ENCODE measurements around the gene HRNR.
"Not testable (repeated sequence)": the region's sequence is repeated elsewhere in the genome, so short reads cannot be mapped to it uniquely, and the experiment has no call there.

Gene HRNR

GRCh38 chr1:152224093-152224492 is at the start of gene HRNR:
TSS of gene HRNR (minus strand) at chr1:152224193. CDS start at chr1:152223253, 940 bp downstream.
- DNase-seq (ENCODE audit: low read depth in 3 of 3), result no peak

- DNase-seq (ENCODE audit: low read depth in 3 of 3), result not testable (repeated sequence)
Measured at GRCh38 chr1:152256394-152256793, 32.4 kb upstream of the HRNR start.

DNA sequence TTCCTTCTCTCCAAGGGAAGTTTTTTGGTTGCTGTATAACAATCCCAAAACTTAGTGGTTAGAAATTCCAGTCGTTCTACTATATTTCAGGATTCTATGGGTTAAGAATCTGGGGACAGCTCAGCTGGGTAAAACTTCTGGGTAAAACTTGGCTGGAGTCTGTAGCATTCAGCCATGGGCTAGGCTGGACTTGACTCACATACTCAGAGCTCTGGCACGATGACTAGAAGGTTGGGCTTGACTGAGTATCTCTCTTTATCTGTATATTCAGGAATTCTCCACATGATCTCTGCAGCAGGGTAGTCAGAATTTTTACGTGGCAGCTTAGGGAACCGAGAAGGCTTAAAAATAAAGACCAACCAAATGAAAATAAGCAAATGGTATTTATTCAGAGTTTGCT is 28.2 kb upstream of the HRNR start:
- DNase-seq (ENCODE audit: low read depth in 3 of 3), result no peak

GRCh38 chr1:152251391-152251790 is 27.4 kb upstream of the HRNR start:
- DNase-seq (ENCODE audit: low read depth in 3 of 3), result no peak

- no peak for DNase-seq (ENCODE audit: low read depth in 3 of 3)
Measured at GRCh38 chr1:152247316-152247715, 23.3 kb upstream of the HRNR start.

DNA sequence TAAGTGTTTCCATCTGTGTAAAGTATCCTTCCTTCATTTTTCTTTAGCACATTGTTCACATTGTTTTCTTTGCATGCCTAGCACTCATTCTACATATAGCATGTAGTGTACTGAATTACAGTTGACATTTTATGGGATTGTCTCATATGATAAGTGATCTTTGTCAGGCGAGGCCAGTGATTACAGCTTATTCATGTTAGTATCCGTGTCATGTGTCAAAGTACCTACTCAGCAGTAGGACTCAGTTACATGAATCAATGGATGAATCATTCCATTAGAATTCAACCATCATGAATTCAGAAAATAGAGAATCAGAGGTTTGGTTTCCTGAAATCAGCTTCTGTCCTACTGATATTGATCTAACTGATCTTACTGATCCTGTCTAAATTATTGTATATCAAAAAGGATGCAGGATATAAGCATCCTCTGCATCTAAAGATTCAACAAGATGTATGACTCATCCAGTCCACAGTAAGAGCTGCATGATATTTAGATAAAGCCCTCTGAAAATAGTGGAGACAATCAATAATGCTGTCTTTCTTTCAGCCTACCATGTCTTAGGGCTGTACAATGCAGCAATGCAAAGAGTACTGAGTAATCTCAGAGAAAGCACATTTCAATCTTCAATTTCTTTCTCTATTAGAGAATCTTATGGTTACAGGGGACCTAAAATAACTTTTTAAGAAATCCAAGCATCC is 20.7 kb upstream of the HRNR start:
- no peak for DNase-seq (ENCODE audit: low read depth in 3 of 3)

DNA sequence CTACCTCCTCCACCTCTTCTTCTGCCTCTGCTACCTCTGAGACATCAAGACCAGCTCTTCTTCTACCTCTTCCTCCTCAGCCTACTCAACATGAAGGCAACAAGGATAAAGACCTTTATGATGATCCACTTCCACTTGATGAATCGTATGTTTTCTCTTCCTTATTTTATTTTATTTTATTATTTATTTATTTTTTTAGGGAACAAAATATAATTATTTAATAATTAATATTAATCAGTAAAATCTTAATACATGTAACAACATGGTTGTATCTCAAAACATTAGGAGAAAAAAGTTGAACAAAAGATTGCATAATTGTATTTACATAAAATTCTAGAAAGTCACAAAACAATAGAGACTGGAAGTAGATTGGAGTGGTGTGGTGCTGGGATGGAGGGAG is 13.1 kb upstream of the HRNR start:
- DNase-seq (ENCODE audit: low read depth in 3 of 3), result no peak

- DNase-seq (ENCODE audit: low read depth in 3 of 3), result no peak
Measured at GRCh38 chr1:152228831-152229230, 4.8 kb upstream of the HRNR start.

DNA sequence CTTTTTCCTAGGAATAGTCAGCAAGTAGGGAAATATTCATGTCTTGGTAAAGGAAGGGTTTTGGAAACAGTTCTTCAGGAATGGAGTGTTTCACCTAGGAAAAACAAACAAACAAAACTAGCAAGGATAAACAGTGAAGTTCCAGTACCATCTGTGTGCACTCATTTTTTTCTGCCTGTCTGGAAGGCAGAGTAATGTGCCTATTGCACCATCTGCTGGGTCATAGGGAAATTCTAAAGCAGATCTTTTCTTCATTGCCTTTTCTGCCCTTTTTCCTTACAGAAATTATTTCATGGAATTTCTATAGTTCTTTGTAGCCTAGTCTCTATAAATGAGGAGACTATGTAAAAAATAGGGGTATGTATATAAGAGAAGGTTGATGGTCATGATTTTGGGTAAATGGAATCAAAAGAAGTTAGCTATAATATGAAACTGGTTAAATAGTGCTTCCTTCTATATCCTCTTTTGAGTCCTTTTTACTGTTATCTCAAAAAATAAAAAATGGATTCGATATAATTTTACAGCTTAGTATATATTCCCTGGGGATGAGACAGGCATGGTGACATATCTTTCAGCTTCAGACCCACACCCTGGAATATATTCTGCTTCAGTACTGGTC is 3.4 kb upstream of the HRNR start:
- DNase-seq (ENCODE audit: low read depth in 3 of 3), result no peak

DNA sequence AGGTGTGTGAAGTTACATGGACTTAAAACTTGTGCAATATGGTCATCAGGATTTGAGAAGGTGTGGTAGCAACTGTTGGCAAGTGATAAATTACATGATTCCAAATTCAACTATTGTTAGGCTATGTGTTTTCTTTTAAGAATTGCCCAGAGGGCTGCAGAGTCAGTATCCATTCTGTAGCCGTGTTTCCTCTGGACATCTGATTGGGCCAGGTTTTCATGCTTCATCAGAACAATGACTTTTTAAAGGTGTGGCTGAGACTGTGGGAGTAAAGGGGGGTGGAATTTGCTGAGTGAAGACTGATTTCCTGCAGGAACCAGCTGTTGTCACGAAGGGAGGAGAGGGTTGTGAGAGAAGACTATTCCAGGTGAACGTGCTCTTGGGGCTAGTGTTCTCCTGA is 1.7 kb upstream of the HRNR start:
- DNase-seq (ENCODE audit: low read depth in 3 of 3), result no peak

- DNase-seq (ENCODE audit: low read depth in 3 of 3), result no peak
Measured at GRCh38 chr1:152220166-152221163, 3.5 kb downstream of the HRNR start.

GRCh38 chr1:152219438-152219837 is 4.6 kb downstream of the HRNR start:
- not testable (repeated sequence) for DNase-seq (ENCODE audit: low read depth in 3 of 3)

DNA sequence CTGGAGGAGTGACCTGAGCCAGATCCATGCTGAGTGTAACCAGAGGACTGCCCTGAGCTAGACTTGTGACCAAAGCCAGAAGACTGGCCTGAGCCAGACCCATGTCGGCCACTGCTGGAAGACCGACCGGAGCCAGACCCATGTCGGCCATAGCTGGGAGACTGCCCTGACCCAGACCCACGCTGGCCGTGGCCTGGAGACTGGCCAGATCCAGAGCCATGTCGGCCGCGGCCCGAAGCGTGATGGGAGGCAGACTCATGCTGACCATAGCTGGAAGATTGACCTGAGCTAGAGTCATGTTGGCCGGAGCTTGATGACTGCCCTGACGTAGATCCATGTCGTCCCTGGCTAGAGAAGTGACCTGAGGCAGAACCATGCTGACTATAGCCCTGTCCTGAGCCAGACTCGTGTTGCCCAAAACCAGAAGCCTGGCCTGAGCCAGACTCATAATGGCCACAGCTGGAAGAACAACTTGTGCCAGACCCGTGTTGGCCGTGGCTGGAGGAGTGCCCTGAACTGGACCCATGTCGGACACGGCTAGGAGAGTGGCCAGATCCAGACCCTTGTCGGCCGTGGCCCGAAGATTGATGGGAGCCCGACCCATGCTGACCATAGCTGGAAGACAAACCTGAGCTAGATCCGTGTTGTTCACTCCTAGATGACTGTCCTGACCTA is 5.1 kb downstream of the HRNR start:
- no peak for DNase-seq (ENCODE audit: low read depth in 3 of 3)

DNA sequence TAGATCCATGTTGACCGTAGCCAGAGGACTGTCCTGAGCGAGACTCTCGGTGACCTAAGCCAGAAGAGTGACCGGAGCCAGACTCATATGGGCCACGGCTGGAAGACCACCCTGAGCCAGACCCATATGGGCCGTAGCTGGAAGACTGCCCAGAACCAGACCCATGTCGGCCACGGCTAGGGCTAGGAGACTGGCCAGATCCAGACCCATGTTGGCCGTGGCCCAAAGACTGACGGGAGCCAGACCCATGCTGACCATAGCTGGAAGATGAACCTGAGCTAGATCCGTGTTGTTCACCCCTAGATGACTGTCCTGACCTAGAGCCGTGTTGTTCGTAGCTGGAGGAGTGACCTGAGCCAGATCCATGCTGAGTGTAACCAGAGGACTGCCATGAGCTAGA is 8.4 kb downstream of the HRNR start:
- DNase-seq (ENCODE audit: low read depth in 3 of 3), result not testable (repeated sequence)

DNA sequence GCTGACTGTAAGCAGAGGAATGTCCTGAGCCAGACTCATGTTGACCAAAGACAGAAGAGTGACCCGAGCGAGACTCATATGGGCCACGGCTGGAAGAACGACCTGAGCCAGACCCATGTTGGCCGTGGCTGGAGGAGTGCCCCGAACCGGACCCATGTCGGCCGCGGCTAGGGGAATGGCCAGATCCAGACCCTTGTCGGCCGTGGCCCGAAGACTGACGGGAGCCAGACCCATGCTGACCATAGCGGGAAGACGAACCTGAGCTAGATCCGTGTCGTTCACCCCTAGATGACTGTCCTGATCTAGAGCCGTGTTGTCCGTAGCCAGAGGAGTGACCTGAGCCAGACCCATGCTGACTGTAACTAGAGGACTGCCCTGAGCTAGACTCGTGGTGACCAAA is 9.1 kb downstream of the HRNR start:
- not testable (repeated sequence) for DNase-seq (ENCODE audit: low read depth in 3 of 3)

DNA sequence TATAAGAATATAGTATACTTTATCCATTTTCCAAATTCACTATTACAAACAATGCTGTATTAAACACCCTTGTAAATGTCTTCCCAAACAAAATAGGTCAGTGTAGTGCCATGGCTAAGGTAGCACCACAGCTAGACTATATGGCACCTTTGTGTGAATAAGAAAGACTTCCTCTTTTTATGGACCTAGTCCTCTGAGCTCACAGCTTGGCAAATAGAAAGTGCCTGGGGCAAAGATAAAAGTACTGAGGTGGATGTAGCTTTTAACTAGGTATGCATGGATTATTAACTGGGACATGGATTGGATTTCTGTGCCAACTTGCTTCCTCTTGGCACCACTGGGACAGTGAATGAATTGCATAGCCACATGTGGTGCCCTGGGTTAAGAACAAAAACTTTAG is 25.0 kb downstream of the HRNR start:
- DNase-seq (ENCODE audit: low read depth in 3 of 3), result no peak

DNA sequence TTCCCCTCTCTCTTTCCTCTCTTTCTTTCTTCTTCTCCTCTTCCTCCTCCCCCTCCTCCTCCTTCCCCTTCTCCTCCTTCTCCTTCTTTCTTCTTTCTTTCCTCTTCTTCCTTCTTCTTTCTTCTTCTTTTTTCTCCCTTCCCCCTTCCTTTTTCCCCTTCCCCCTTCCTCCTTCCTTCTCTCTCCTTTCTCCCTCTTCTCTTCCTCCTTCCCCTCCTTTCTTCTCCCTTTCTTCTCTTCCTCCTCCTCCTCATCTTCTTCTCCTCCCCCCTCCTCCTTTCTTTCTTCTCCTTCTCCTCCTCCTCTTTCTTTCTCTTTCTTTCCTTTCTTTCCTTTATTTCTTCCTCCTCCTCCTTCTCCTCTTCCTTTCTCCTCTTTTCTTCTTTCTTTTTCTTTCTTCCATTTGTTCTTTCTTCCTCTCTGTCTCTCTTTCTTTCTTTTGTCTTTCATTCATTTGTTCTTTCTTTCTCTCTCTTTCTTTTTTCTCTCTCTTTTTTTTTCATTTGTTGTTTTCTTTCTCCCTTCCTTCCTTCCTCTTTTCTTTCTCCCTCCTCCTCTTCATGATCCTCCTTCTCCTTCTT is 26.5 kb downstream of the HRNR start:
- no peak for DNase-seq (ENCODE audit: low read depth in 3 of 3)

GRCh38 chr1:152191711-152192110 is 32.3 kb downstream of the HRNR start:
- DNase-seq (ENCODE audit: low read depth in 3 of 3), result no peak

DNA sequence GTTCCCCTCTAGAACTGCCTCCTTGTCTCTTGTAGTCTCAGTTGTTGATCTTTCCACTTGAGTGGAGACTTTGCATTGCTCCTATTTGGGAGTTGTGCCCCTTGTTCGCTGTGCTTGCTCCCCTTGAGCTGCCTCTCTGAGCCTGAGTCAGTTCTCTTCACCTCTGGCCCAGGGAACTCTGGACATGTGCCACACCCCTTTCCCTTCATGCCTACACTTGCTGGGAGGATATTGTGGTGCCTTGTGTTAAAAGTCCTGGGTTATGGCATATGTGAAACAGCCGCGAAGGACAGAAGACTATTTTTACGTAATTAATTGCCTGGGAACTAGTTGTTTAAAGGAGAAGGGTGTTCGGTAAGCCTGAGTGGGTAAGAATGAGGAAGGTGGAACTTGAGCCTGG is 32.7 kb downstream of the HRNR start:
- no peak for DNase-seq (ENCODE audit: low read depth in 3 of 3)

DNA sequence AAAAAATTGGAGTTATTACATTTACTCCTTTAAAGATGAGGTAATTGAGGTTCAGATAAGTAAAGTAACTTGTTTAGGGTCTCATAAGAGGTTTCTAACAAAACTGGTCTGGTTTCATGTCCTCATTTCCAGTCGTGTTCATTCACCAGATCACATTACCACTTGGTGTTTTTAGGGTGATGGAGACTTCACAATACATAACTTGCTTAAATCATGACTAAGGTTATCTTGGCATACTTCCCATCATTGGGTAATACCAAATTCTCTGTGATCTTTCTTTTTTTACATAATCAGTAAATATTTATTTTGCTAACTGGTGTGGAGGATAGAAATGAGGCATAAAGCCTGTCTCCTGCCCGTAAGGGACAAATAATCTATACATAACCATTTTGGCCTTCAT is 33.4 kb downstream of the HRNR start:
- DNase-seq (ENCODE audit: low read depth in 3 of 3), result no peak

DNA sequence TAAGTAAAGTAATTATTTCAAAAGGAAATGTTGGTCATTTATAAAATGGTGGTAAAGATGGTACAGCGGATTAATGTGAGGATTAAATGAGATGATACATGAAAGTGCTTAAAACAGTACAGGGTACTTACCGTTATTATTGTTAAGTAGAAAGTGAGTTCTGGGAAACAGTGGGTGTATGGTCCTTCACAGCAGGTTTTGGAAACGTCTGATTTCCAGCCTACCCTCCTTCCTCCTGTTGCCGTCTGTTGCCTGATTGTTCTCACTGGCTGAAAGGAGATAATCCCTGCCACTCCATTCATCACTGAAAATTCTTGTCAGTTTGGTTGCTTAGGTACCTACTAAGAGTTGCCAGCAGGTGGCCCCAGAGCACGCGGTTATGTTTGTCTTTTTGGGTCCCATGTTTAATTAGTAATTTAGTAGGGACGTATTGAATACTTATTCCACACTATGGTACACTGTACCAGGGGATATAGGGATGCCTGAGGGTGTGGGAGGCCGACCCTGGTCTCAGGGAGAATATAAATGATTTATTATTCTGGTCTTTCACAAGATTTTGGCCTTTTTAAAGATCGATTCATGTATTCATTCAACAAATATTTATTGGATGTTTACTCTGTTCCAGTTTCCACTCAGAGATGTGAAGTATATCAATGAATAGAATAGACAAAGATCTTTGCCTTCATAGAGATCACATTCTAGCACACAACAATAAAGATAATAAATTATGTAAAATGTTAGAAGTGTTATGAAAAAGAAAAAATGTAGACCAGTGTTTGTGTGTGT is 34.1 kb downstream of the HRNR start:
- DNase-seq (ENCODE audit: low read depth in 3 of 3), result peak; percentile 33 to 70 (median 48)
